ENCODE measurements around the gene HDGFL3. TPM values are rescaled to one million over a fixed set of nuclear protein-coding genes. Genes with fewer than 3 reads are reported as not detected.
A peak's percentile ranks its signal among the peaks of the same experiment; 100 is the strongest.

HDGFL3 gene
- total and polyA plus RNA-seq, 9 of the 15 experiments (the other 6 are each of a cell fraction or from before 2014, with no cell fraction given): 6.7 to 42.0 (median 31.4) TPM

DNA sequence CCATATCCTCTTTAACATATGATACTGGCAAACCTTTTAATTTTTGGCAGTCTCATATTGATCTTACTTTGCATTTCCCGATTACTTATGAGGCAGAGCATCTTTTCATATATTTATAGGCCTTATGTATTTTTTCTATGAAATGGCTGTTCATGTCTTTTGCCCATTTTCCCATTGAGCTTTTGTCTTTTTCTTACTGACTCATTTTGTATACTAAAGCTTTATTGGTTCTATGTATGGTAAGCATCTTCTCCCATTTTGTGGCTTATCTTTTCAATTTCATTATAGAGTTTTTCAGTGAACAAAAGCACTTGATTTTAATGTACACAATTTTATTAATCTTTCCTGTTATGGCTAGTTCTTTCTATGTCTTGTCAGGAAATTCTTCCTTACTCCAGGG, 17.2 kb downstream of the HDGFL3 start (continued):
- peak; percentile 83 for TF ChIP-seq ZBTB40 (IDR thresholded peaks at IDR 0.05)
- 0 out of 2 replicates have a peak, but pooled peaks have one; percentile 65 for TF ChIP-seq ZBTB40 (CRISPR knock-in tag; IDR thresholded peaks at IDR 0.05)
- no peak for TF ChIP-seq YBX1 (IDR thresholded peaks at IDR 0.05)
- no peak for TF ChIP-seq HBP1 (CRISPR knock-in tag; IDR thresholded peaks at IDR 0.05)
- TF ChIP-seq, protein P1, sequence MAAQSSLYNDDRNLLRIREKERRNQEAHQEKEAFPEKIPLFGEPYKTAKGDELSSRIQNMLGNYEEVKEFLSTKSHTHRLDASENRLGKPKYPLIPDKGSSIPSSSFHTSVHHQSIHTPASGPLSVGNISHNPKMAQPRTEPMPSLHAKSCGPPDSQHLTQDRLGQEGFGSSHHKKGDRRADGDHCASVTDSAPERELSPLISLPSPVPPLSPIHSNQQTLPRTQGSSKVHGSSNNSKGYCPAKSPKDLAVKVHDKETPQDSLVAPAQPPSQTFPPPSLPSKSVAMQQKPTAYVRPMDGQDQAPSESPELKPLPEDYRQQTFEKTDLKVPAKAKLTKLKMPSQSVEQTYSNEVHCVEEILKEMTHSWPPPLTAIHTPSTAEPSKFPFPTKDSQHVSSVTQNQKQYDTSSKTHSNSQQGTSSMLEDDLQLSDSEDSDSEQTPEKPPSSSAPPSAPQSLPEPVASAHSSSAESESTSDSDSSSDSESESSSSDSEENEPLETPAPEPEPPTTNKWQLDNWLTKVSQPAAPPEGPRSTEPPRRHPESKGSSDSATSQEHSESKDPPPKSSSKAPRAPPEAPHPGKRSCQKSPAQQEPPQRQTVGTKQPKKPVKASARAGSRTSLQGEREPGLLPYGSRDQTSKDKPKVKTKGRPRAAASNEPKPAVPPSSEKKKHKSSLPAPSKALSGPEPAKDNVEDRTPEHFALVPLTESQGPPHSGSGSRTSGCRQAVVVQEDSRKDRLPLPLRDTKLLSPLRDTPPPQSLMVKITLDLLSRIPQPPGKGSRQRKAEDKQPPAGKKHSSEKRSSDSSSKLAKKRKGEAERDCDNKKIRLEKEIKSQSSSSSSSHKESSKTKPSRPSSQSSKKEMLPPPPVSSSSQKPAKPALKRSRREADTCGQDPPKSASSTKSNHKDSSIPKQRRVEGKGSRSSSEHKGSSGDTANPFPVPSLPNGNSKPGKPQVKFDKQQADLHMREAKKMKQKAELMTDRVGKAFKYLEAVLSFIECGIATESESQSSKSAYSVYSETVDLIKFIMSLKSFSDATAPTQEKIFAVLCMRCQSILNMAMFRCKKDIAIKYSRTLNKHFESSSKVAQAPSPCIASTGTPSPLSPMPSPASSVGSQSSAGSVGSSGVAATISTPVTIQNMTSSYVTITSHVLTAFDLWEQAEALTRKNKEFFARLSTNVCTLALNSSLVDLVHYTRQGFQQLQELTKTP (IDR thresholded peaks at IDR 0.05; ENCODE audit: low read depth in 1 of 2, partially characterized antibody in 2 of 2): peak in 1 of 2 experiments; percentile 85
